ENCODE measurements around the gene JAKMIP1.
"Not testable (repeated sequence)": the region's sequence is repeated elsewhere in the genome, so short reads cannot be mapped to it uniquely, and the experiment has no call there.

GRCh38 chr4:6141021-6141420, 59.3 kb downstream of the JAKMIP1 start:
- not testable (repeated sequence) for TF ChIP-seq CTCF, POLR2A (IDR thresholded peaks at IDR 0.05)

All from esophagus squamous epithelium (tissue), 4 donors.